HG03159 (cell line): ENCODE measurements around the gene PRAMEF6.
"Not testable (repeated sequence)": the region's sequence is repeated elsewhere in the genome, so short reads cannot be mapped to it uniquely, and the experiment has no call there.

Experiments
- ATAC-seq: cut with Tn5 transposase; IDR thresholded peaks from one replicate; pipeline ENCODE4 v1.9.1; 2021; ENCODE audit warnings: mild to moderate bottlenecking, moderate library complexity; ENCODE audit not compliant: unreplicated experiment

PRAMEF6 gene

GRCh38 chr1:12947480-12947879 is at the start of gene PRAMEF6:
PRAMEF6 (minus strand) TSS chr1:12947580; CDS start chr1:12942518, 5,062 bp downstream.
- ATAC-seq, result not testable (repeated sequence)

- ATAC-seq, result not testable (repeated sequence)
These were observed 23.0 kb downstream of the PRAMEF6 start for GRCh38 chr1:12924368-12924767.

DNA sequence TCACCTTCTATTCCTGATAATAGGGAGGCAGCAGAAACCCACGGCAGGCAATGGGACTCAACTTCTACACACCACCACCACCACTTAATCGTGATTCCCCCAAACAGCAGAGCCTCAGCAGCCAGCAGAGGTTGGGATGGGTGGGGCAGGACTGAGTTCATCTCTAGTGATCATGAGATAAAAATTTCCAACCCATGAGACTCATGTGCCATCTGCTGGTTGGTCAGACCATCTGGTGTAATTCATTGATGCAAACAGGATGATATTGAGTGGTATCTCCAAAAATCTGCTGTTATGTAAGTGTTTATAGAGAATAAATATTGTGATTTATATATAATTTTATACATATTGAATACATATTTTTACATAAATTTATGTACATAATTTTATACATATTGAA is 25.6 kb downstream of the PRAMEF6 start:
- ATAC-seq, result not testable (repeated sequence)

GRCh38 chr1:12916310-12916709 is 31.1 kb downstream of the PRAMEF6 start, which contains the start of gene PRAMEF7:
PRAMEF7 (plus strand) TSS chr1:12916610; CDS start chr1:12917693, 1,083 bp downstream.
- ATAC-seq, result not testable (repeated sequence)

DNA sequence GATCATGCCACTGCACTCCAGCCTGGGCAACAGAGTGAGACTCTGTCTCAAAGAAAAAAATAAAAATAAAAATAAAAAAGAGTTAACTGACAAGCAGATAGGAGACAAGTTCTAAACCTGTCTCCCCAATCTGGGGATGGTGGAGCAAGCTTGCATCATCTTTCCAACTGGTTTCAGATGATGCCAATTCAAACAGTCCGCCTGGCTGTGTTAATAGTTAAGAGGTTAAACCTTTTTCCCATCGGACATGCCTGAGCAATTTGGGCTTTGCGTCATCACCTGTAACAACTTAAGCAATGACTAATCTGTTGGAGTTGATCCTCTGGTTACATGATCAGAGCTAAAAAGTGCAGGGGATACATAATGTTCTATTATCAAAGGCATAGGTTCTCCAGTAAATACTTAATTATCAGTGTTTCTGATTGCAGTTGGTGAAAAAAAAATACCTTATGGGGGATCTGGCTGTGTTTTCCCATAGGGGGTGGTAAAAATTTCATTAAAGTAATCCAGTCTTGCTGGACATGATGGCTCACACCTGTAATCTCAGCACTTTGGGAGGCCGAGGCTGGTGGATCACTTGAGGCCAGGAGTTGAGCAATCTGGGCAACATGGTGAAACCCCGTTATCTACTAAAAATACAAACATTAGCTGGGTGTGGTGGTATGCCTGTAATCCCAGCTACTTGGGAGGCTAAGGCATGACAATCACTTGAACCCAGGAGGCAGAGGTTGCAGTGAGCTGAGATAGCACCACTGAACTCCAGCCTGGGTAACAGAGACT is 43.4 kb downstream of the PRAMEF6 start:
- not testable (repeated sequence) for ATAC-seq

DNA sequence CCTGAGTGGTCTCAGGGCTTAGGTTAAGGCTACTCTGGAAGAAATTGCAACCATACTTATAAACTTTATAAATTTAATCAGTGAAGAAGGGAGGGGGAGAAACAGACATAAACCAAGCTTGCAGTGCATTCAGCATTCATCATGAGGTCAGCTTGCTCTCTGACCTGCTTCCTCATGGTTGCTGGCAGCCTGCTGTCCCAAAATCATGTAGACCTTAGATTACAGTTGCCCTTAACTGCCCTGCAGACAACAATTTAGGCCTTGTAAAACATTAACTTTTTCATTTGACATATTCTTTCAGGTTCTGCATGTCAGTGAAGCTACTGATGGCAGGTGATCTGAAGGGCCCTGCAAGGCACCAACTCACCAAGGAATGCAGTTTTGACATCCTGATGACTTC is 48.2 kb downstream of the PRAMEF6 start:
- ATAC-seq, result not testable (repeated sequence)

- not testable (repeated sequence) for ATAC-seq
These were observed 49.2 kb downstream of the PRAMEF6 start, which contains the start of gene PRAMEF10 for GRCh38 chr1:12898170-12898569. PRAMEF10 (minus strand) TSS chr1:12898270; CDS start chr1:12895847, 2,423 bp downstream.
